Suppressor macrophage treated with lipopolysaccharide for 1 hour (primary cell): ENCODE results near the gene PDGFA.

ENCODE experiments used
- DNase-seq, 3 donors: peaks; one replicate each; pipeline ENCODE4 v3.0.0-alpha.2; 2020 to 2022

PDGFA gene

GRCh38 chr7:471191-471865 lies 48.3 kb downstream of the PDGFA start:
- no peak for DNase-seq

- no peak for DNase-seq
Observed at GRCh38 chr7:469563-469961, 50.1 kb downstream of the PDGFA start.

GRCh38 chr7:468681-469562 lies 50.7 kb downstream of the PDGFA start:
- DNase-seq, result peak; percentile 67 to 77 (median 70)

- DNase-seq, result peak; percentile 52 to 63 (median 55)
Observed at GRCh38 chr7:467856-468545, 51.6 kb downstream of the PDGFA start.

GRCh38 chr7:467393-467828 lies 52.2 kb downstream of the PDGFA start:
- DNase-seq, result no peak

GRCh38 chr7:466465-467191 lies 53.0 kb downstream of the PDGFA start:
- no peak for DNase-seq

GRCh38 chr7:465710-466400 lies 53.8 kb downstream of the PDGFA start:
- DNase-seq, result no peak

- no peak for DNase-seq
Observed at GRCh38 chr7:464454-465401, 54.9 kb downstream of the PDGFA start.

GRCh38 chr7:463817-464453 lies 55.7 kb downstream of the PDGFA start:
- no peak for DNase-seq

- DNase-seq, result no peak
Observed at GRCh38 chr7:463362-463781, 56.3 kb downstream of the PDGFA start.

- DNase-seq, result no peak
Observed at GRCh38 chr7:462173-463103, 57.2 kb downstream of the PDGFA start.

- DNase-seq, result no peak
Observed at GRCh38 chr7:461453-462172, 58.0 kb downstream of the PDGFA start.

GRCh38 chr7:461117-461452 lies 58.6 kb downstream of the PDGFA start:
- DNase-seq, result no peak

- no peak for DNase-seq
Observed at GRCh38 chr7:460374-461116, 59.1 kb downstream of the PDGFA start.

GRCh38 chr7:459584-460373 lies 59.9 kb downstream of the PDGFA start:
- no peak for DNase-seq

GRCh38 chr7:458511-459245 lies 61.0 kb downstream of the PDGFA start:
- DNase-seq, result no peak
